HG03135 (cell line): Measurements from ENCODE around the gene MBOAT1.
"Not testable (repeated sequence)": the region's sequence is repeated elsewhere in the genome, so short reads cannot be mapped to it uniquely, and the experiment has no call there.

ENCODE experiments used
- ATAC-seq: cut with Tn5 transposase; IDR thresholded peaks from one replicate; pipeline ENCODE4 v1.9.1; 2021; ENCODE audit warnings: mild to moderate bottlenecking, moderate library complexity; ENCODE audit not compliant: unreplicated experiment

MBOAT1 gene

DNA sequence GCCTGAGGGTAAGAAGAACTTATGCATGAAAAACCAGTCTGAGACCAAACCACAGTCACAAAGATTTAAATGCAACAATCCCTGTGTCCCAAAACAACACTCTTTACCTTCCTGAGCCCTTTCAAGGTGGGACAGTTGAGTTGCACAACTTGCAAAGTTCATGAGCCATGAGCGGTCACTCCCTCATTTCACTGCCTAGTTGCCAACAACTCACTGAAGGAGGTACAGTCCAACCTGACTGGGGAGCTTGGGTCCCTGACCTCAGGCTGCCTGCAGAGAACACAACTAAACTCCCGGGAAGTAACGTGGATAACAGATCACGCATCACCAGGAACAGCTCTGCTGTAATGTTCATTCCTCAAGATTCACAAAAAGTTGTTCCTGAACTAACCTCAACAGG lies 69.4 kb downstream of the MBOAT1 start:
- ATAC-seq, result no peak

DNA sequence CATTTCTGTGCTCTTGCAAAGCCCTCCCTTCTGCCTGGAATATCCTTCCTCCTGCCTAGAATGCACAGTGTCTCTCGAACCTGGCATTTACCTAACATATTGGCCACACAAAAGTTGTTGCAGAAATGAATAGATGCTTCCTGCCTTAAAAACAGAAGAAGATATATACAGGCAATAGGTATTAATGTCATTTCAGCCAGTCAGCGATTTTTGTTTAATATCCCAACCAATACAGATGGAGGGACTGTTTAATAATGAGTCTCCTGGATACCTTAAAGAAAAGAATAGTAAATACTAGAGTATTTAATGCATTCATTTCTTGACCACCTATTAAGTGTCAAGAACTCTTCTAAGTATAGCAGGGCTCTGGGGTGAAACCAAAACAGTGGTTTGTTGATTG lies 70.3 kb downstream of the MBOAT1 start:
- no peak for ATAC-seq

GRCh38 chr6:20139127-20139963 lies 72.9 kb downstream of the MBOAT1 start:
- not testable (repeated sequence) for ATAC-seq

- no peak for ATAC-seq
Observed at GRCh38 chr6:20137837-20138236, 74.4 kb downstream of the MBOAT1 start.

DNA sequence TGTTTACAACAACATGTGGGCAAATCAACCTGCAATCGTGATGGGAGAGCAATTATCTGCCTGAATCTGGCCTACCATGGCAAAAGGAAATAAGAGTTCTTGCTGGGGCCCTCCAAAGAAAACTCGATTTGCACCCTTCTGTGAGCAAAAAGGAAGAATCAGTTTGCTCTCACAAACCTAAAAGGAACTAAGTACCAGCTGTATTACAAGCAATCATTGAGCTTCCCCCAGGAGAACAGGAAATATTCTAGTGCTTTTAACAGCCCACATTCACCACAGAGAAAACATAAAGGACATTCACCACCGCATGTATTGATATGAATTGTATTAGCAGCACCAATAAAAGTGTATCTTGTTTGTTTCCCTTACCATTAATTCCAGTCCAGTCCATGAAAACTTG lies 75.0 kb downstream of the MBOAT1 start:
- ATAC-seq, result no peak

DNA sequence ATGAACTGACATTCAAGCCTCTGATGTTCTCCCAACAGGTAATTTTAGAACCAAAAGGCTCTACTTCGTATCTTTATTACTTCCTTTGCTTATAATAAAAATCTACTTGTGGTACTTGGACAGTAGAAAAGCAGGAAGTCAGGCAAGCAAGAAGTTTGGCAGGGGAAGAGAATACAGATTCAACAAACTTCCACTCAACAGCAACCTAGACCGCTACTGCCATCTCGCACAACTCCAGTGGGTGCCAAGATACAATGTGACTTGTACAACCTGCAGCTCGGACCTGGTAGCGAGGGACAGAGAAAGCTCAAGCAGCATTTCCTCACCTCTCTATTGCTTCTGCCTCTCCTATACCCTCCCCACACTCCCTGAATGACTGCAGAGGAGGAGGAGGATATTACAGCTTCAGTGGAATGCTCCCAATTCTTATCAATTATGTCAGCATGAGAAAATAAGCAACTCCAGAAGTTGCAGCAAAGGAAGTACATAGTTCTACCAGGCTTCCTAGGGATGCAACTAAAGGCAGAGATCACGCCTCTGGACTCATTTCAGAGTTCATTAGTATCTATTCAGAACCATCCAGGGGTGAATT lies 76.5 kb downstream of the MBOAT1 start:
- no peak for ATAC-seq

DNA sequence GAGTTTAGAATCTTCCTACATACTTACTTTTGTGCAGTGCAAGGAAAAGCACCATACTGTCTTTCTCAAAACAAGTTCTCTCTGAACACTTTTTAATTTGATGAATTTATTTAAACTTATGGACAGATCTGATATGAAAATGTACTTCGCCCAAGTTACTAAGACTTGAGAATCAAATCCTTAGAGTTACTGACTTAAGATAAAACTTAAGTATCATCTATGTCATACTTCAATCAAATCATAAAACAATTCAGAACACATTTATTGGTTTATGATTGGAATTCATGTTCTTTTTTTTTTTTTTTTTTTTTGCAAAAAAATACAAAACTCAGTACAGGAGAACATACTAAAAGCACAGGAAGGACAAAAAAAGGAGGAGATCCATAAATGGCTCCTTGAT lies 77.7 kb downstream of the MBOAT1 start:
- ATAC-seq, result no peak

GRCh38 chr6:20129290-20130088 lies 82.8 kb downstream of the MBOAT1 start:
- ATAC-seq, result no peak

GRCh38 chr6:20128018-20128417 lies 84.3 kb downstream of the MBOAT1 start:
- no peak for ATAC-seq

GRCh38 chr6:20126789-20127653 lies 85.2 kb downstream of the MBOAT1 start:
- ATAC-seq, result no peak

DNA sequence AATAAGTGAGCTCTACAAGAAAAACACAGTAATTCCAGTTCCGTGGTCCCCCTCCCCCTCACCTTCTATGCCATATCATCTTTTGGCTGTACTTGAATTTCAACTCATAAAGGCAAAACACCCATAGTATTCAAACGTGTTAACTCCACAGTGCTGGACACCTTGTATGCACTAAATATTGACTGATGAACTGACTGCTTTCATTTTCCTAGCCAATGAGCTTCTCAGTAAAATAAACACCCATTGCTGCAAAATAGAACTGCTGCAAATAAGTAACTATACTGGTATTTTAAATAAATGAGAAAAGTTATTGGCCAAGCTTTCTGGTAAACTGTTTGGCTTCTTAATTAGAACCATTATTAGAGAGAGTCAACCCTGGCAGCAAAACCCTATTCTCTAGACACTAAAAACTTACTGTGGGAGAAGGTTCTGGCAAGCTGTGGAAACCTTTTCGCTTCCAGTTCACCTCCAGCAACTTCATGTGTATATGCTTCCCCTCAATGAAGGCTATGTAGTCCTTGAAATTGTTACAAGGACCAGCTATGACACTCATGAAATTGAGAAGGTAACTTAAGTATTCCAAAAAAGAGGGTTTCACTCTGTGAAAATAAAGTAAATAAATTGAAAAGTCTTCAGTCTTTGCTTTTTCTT lies 86.0 kb downstream of the MBOAT1 start:
- no peak for ATAC-seq

DNA sequence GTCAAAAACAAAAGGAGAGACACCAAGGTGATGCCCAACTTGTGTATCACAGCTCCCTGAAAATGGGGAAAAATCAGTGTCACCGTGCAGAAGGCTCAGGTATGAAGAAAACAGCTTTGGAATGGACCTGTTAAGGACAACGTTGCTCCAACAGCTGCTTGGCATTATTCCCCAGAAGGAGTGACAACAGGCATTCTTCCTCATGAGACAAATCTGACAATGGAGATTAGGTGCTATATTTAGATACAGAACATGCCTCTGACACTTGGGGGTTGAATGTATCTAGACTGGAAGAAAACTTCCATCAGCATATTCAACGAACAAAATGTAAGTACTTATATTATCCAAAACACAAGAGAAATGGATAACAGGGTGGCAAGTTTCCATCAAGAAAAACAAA lies 87.7 kb downstream of the MBOAT1 start:
- ATAC-seq, result no peak

DNA sequence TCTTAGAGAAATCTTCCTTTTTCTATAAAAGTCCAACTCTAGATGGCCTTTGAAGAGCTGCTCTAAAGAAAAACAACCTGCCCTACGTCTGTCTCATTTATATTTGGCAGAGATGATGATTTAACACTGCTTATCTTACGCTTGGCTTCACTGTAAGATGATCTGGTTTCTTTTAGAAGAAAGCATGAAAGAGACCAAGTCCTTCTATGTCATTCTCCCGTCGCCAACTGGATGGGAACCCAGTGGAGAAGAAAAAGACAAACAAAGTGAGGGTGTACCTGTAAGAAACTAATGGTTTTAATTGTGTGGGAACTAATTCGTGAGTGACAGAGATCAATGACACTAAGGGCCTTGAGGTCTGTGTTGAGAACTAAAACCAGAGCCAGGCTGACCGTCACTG lies 92.8 kb downstream of the MBOAT1 start:
- no peak for ATAC-seq

- ATAC-seq, result no peak
Observed at GRCh38 chr6:20118892-20119291, 93.4 kb downstream of the MBOAT1 start.

DNA sequence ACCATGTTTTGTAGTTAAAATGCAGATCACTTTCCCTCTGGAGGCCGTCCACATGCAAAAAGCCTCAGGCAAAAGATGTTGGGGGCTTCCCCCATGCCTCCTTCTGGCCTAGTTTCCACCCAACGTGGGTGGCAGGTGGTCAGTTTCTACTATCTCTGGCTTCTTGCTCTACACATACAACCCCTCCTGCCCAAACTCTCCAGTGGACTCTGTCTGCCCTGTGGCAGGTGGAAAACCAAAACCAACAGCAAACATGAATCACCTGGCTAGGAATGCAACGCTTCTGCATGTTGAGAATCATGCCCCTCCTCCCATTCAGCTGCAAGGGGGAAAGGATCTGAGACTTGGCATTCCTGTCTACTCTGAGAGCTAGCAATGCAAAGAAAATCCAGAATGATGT lies 94.8 kb downstream of the MBOAT1 start:
- no peak for ATAC-seq

DNA sequence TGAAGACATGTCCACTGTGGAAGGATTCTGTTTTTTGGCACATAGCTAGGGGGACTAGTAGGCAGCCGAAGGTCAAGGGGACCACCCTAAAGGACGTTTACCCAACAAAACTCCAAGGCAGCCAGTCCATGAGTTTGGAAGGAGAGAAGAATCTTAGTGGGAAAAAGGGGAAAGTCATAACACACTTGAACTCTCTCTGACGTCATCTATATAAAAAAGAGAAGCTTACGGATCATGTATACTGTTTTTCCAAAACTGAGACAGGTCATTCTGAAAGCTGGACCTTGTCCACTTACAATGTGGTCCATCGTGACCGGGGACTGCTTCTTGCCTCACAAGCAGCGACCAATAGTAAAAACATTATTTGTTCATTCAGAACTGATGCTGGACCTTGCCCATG lies 95.5 kb downstream of the MBOAT1 start:
- ATAC-seq, result no peak

DNA sequence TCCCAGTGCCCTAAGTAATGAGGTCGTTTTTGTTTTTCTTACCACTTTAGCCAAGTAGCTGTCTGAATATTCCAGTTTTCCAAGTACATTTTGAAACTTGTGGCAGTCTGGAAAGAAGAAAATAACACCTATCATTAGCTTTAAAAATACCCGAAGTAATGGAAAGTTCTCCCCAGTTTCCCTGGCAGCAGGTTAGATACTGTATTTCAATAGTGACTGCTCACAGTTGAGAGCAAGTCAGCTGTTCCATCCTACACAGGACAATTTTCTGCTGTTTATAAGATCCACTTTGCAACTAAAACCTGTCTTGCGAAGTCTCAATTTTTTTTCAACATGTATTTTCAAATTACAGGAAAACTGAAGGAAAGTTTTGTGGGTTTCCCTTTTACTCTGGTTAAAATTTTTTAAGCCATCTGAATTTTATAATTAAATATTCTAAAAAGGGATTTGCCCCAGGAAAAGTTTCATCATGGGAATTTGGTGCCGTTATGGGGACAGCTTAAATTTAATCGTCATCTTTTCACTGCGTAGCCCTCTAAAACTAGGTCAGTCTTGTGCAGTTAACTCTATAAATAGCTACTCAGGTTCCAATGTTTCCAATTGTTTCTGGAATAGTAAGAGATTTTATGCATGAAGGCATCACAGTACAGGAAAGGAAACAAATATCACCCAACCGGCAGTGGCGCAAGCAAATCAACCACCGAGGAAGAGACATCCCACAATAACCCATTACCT lies 96.9 kb downstream of the MBOAT1 start:
- no peak for ATAC-seq

- no peak for ATAC-seq
Observed at GRCh38 chr6:20113649-20114224, 98.5 kb downstream of the MBOAT1 start.

- ATAC-seq, result no peak
Observed at GRCh38 chr6:20112841-20113240, 99.4 kb downstream of the MBOAT1 start.
